Central memory CD4-positive, alpha-beta T cell (primary cell): ENCODE data around the gene GALNT2.

ENCODE experiments used
- DNase-seq: peaks from one replicate; pipeline ENCODE4 v3.0.0; 2022

Gene GALNT2

GRCh38 chr1:230170622-230171021 lies 103.6 kb downstream of the GALNT2 start:
- DNase-seq: no peak

DNA sequence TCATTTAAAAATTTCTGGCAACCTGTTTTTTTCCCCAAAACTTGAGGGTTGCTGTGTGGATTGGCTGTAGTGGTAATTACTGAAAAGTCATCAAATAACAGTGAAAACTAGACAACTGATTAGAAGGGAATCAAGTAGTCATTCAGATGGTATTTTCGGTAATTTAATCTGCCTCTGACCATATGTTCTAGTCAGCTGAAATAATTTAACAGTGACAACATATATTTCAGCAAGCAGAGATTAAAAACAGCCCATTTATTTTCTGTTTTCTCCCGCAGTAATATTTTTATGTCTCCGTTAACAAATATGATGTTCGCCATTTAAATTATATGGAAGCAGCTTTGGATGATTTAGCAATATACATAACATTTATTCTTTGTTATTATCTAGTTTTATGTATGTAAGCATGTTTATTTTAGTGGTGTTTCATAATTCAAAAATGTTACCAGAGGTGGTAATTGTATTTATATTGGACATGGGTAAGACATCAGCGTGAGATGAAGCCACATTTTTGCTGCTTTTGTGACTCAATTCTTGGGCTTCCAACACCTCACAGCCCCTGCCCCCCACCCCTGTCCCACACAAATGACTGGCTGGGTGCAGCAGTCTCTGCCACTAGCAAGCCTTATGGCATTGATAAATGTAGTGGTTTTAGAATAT lies 104.4 kb downstream of the GALNT2 start:
- DNase-seq: no peak

DNA sequence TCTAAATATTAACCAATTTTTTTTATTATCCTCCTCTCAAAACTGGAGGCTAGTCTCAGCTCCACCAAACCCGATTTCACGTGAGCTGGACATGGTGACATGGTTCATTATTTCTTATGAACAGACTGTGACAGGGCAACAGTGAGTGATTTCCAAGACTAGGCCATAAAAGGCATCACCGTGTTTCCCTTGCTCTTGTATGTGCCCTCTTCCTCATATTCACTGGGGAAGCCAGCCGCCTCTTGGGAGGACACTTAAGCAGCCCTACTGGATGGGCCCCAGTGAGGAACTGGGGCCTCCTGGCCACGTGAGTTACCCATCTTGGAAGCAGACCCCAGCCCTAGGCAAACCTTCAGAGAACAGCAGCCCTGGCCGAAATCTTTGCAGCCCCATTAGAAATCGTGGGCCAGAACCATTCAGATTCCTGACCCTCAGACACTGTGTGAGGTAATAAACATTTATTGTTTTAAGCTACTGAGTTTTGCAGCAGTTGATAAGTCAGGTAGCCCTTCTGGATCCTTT lies 105.0 kb downstream of the GALNT2 start:
- DNase-seq: no peak

GRCh38 chr1:230173187-230173975 lies 106.3 kb downstream of the GALNT2 start:
- DNase-seq: no peak

DNA sequence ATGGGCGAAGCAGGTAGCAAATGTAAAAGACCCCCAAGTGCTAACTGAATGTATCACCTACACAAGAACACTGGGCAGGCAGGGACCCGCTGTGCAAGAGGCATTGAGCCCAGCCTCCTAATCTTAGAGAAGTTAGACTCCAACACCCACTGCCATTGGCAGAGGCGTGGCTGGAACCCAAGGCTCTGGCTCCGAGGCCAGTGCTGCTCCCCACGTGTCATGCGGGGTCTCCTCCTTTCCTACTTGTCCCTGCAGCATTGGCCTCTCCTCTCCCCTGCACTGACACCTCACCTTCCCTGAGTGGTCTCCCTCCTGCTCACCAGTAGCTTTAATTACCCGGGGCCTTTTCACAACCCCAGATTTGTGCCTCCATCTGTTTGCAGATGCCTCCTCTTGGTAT lies 107.0 kb downstream of the GALNT2 start:
- no peak for DNase-seq

GRCh38 chr1:230174471-230175162 lies 107.6 kb downstream of the GALNT2 start:
- DNase-seq: no peak

DNA sequence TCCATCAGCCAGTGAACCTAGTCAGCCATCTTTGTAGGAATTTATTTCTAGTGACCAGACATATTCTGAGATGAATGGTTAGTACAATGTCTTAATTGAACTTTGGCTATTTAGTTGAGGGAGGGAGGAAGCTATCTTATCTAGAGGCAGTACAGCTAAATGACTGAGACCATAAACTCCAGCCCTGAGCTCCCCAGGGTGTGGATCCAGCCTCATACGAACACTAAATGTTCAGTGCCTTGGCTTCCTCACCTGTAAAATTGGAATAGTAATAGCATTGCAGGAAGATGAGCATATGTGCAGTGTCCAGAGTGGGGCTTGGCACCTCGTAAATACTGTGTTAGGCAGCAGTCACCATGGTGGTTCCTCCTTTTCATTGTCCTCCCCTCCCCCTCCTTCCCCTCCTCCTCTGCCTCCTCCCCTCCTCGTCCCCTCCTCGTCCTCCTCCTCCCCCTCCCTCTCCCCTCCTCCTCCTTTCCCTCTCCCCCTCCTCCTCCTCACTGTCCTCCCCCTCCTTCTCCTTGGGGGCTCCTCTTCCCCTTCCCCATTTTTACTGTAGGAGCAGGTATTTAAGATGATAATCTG lies 108.2 kb downstream of the GALNT2 start:
- DNase-seq: no peak

- DNase-seq: no peak
These were observed 108.8 kb downstream of the GALNT2 start for GRCh38 chr1:230175839-230176238.

DNA sequence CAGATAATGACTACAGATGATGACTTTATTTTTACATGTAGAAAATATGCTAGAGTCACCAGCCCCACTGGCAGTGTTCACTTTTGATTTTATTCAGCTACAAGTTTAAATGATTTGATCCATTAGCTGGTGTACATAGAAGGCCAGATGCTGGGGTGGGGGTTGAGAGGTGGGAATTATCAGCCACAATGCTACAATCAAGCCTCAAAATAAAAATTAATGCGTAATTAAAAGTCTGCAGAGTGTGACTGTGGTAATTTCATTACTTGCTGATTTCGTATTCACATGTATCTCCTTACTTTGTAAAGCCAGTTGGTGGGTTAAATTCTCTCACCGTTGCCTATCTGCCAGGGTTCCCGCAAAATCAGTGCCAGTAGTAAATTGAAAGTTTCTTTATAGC lies 109.3 kb downstream of the GALNT2 start:
- no peak for DNase-seq

- no peak for DNase-seq
These were observed 109.9 kb downstream of the GALNT2 start for GRCh38 chr1:230176871-230177411.

DNA sequence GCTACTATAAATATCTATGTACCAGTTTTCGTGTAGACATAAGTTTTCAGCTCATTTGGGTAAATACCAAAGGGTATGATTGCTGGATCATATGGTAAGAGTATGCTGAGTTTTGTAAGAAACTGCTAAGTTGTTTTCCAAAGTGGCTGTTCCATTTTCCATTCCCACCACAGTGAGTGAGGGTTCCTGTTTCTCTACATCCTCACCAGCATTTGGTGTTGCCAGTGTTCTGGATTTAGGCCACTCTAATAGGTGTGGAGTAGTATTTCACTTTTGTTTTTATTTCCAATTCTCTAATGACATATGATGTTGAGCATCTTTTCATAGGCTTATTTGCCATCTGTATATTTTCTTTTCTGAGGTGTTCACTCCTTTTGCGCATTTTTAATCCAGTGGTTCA lies 112.2 kb downstream of the GALNT2 start:
- DNase-seq: no peak

DNA sequence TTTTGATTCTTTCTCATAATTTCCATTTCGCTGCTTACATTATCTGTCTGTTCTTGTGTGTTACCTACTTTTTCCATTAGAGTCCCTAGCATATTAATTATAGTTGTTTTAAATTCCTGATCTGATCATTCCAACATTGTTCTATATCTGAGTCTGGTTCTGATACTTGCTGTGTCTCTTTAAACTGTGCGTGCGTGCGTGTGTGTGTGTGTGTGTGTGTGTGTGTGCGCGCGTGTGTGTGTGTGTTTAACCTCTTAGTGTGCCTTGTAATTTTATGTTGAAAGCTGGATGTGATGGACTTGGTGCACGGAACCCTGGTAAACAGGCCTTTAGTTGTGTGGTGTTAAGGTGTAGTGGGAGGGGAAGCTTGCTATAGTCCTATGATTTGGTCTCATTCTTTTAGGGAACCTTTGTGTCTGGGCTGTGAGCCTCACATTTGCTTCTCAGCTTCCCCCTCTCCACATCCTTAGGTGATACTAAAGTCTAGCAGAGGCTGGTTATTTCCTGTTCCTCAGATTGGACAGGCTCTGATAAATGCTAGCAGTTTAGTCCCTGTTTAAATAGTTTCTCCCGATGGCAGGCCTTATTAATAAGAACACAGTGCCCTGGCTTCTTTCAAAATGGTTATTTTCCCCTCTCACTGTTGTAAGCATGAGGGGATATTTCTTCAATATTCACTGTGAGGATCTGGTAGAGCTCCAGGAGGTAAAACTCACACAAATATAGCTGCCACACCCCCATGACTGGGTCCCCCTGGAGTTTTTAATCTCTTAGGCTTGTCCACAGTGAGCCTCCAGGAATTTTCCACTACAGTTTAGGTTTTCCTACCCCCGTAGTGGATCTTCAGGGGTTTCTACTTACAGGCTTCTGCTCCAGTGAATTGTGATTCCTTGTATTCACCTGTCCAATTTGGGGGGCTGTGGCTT lies 118.3 kb downstream of the GALNT2 start:
- no peak for DNase-seq

- no peak for DNase-seq
These were observed 119.2 kb downstream of the GALNT2 start for GRCh38 chr1:230186003-230186863.

- DNase-seq: no peak
These were observed 119.8 kb downstream of the GALNT2 start for GRCh38 chr1:230186874-230187273.

- DNase-seq: no peak
These were observed 120.3 kb downstream of the GALNT2 start for GRCh38 chr1:230187290-230187689.

- no peak for DNase-seq
These were observed 121.8 kb downstream of the GALNT2 start for GRCh38 chr1:230188826-230189225.

GRCh38 chr1:230189341-230189740 lies 122.3 kb downstream of the GALNT2 start:
- DNase-seq: no peak

DNA sequence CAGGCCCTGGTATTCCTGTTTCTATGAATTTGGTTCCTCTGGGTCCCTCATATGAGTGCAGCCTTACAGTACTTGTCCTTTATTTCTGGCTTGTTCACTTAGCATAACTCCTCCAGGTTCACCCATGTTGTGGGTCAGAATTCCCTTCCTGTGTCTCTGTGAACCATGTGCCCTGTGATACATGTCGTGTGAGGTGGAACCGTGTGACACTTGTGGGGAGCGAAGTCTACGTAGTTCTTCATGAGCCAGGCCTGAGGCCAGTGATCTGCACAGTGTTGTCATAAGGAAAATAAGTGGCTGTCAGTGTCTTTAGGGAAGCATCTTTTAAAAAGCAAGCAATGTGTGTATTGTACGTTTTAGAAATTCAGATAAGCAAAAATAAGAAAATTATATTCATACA lies 122.8 kb downstream of the GALNT2 start:
- no peak for DNase-seq

- no peak for DNase-seq
These were observed 124.2 kb downstream of the GALNT2 start for GRCh38 chr1:230191079-230191804.

DNA sequence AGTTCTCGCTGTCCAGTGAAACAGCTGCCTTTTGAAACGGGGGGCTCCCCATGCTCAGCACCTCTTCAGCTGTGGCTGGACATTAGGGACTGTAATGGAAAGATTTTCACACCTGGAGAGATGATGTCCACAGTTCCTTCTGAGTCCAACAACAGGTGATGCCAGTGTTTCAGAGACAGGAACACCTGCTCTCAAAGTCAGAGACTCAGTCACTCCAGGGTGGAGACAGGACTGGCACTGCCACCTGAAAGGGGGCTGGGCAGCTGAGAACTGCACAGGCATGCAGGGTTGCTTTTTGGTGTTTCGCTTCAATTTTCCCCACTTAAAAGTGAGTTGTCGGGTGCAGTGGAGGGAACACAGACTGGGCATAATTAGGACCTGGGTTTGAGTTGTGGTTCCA lies 124.8 kb downstream of the GALNT2 start:
- no peak for DNase-seq
